IMR-90 (cell line): ENCODE results near the gene UNC50. TPM values are rescaled to one million over a fixed set of nuclear protein-coding genes. Genes with fewer than 3 reads are reported as not detected.

ENCODE experiments used
- ATAC-seq: fragments of 200-7000 bp; cut with Tn5 transposase; 2 replicates; pipeline ENCODE4 v1.9.1; 2020; ENCODE audit warnings: low read depth, mild to moderate bottlenecking, moderate library complexity
- BruUV-seq: library from RNA; stranded (reverse); fragments of 400-500 nt; replicated peaks from 2 replicates; lab custom pipeline; 2021; lab: Mats Ljungman, UMichigan
- CTCF ChIA-PET: fragments of 300-600 bp; formaldehyde crosslinking; extraction: SDS; loops from one replicate; lab custom pipeline; 2021; ENCODE audit warnings: antibody characterized with exemption; lab: Yijun Ruan, JAX
- POLR2A ChIA-PET: fragments of 300-600 bp; sonication (Branson Sonifier 250); formaldehyde crosslinking; loops from one replicate; lab custom pipeline; 2022; ENCODE audit warnings: antibody characterized with exemption; ENCODE audit not compliant: unreplicated experiment; lab: Charles Lee
- DNase-seq: peaks from one replicate; pipeline ENCODE4 v3.0.0; 2013
- H2AFZ ChIP-seq: replicated peaks from 2 replicates; pipeline ENCODE3; 2013; ENCODE audit warnings: low read length, mild to moderate bottlenecking; ENCODE audit not compliant: poor library complexity
- H2AK5ac ChIP-seq: 2 replicates; pipeline ENCODE4 v1.6.1; 2013; ENCODE audit warnings: low read depth, low read length, inconsistent platforms
- H2AK9ac ChIP-seq: replicated peaks from 2 replicates; pipeline ENCODE3; 2013; ENCODE audit warnings: mild to moderate bottlenecking, low read depth, low read length, moderate library complexity; ENCODE audit not compliant: poor library complexity
- H2BK120ac ChIP-seq: 2 replicates; pipeline ENCODE4 v1.6.1; 2013; ENCODE audit warnings: low read depth, low read length, inconsistent platforms
- H2BK15ac ChIP-seq: 3 replicates; pipeline ENCODE4 v1.6.1; 2013; ENCODE audit warnings: low read depth, low read length, inconsistent platforms
- H2BK20ac ChIP-seq: 2 replicates; pipeline ENCODE4 v1.6.1; 2013; ENCODE audit warnings: low read depth, mild to moderate bottlenecking, inconsistent platforms, low read length, moderate library complexity
- H2BK5ac ChIP-seq: 2 replicates; pipeline ENCODE4 v1.6.1; 2013; ENCODE audit warnings: mild to moderate bottlenecking, low read depth, low read length, inconsistent platforms; ENCODE audit not compliant: poor library complexity, severe bottlenecking
- H3K14ac ChIP-seq: replicated peaks from 2 replicates; pipeline ENCODE4 v1.6.1; 2013; ENCODE audit warnings: low read depth, low read length, inconsistent platforms
- H3K18ac ChIP-seq: 2 replicates; pipeline ENCODE4 v1.6.1; 2013; ENCODE audit warnings: low read depth, low read length, control low read depth
- H3K23ac ChIP-seq: 2 replicates; pipeline ENCODE4 v1.6.1; 2013; ENCODE audit warnings: low read depth, low read length, inconsistent platforms
- H3K27ac ChIP-seq: 2 replicates; pipeline ENCODE4 v1.5.1; 2013; ENCODE audit warnings: mild to moderate bottlenecking, control low read depth, low read length; ENCODE audit not compliant: insufficient read depth
- H3K27me3 ChIP-seq: 2 replicates; pipeline ENCODE4 v1.6.1; 2013; ENCODE audit warnings: low read length; ENCODE audit not compliant: control insufficient read depth, insufficient read depth
- H3K36me3 ChIP-seq: 2 replicates; pipeline ENCODE4 v1.6.1; 2013; ENCODE audit warnings: low read length, mixed read lengths; ENCODE audit not compliant: control insufficient read depth, insufficient read depth
- H3K4ac ChIP-seq: 2 replicates; pipeline ENCODE4 v1.6.1; 2013; ENCODE audit warnings: low read depth, low read length, inconsistent platforms
- H3K4me1 ChIP-seq: 2 replicates; pipeline ENCODE4 v1.6.1; 2013; ENCODE audit warnings: low read length, mixed read lengths; ENCODE audit not compliant: control insufficient read depth, insufficient read depth
- H3K4me2 ChIP-seq: 2 replicates; pipeline ENCODE4 v1.6.1; 2013; ENCODE audit warnings: low read depth, mild to moderate bottlenecking, control low read depth, low read length, moderate library complexity
- H3K4me3 ChIP-seq: 2 replicates; pipeline ENCODE4 v1.5.1; 2013; ENCODE audit warnings: low read depth, mild to moderate bottlenecking, control low read depth, low read length, moderate library complexity; ENCODE audit not compliant: insufficient read depth
- H3K56ac ChIP-seq: 2 replicates; pipeline ENCODE4 v1.6.1; 2013; ENCODE audit warnings: low read length, inconsistent platforms; ENCODE audit not compliant: insufficient read depth; ENCODE audit errors: extremely low read depth
- H3K79me1 ChIP-seq, 2 experiments: 2 replicates each; pipeline ENCODE4 v1.6.1; 2013; ENCODE audit warnings: low read length in 2 of 2, inconsistent platforms in 1 of 2, low read depth in 1 of 2
- H3K9ac ChIP-seq: 2 replicates; pipeline ENCODE4 v1.6.1; 2013; ENCODE audit warnings: low read depth, low read length, control low read depth
- H3K9me1 ChIP-seq: 2 replicates; pipeline ENCODE4 v1.6.1; 2013; ENCODE audit warnings: low read length, inconsistent platforms; ENCODE audit not compliant: insufficient read depth
- H3K9me3 ChIP-seq: 2 replicates; pipeline ENCODE4 v1.6.1; 2013; ENCODE audit warnings: low read length; ENCODE audit not compliant: control insufficient read depth, insufficient read depth
- H4K20me1 ChIP-seq: 2 replicates; pipeline ENCODE4 v1.6.1; 2013; ENCODE audit warnings: low read length, inconsistent platforms; ENCODE audit not compliant: insufficient read depth
- H4K5ac ChIP-seq: 2 replicates; pipeline ENCODE4 v1.6.1; 2013; ENCODE audit warnings: mild to moderate bottlenecking, low read depth, low read length, control low read depth
- H4K8ac ChIP-seq, 2 experiments: 2 replicates each; pipeline ENCODE4 v1.6.1; 2013; ENCODE audit warnings: low read depth in 2 of 2, low read length in 2 of 2, control low read depth in 1 of 2, inconsistent platforms in 1 of 2
- H4K91ac ChIP-seq: 2 replicates; pipeline ENCODE4 v1.6.1; 2013; ENCODE audit warnings: low read depth, low read length, inconsistent platforms; ENCODE audit not compliant: insufficient read depth
- BHLHE40 ChIP-seq: fragments of 150-350 bp; IDR thresholded peaks from 2 replicates; pipeline ENCODE4 v1.6.1; 2016; ENCODE audit warnings: mild to moderate bottlenecking, low read depth, low read length
- CEBPB ChIP-seq: IDR thresholded peaks from 2 replicates; pipeline ENCODE4 v1.6.1; 2012; ENCODE audit warnings: low read depth, low read length, improper control_type of control experiment
- CHD1 ChIP-seq: IDR thresholded peaks from 2 replicates; pipeline ENCODE4 v1.6.1; 2012; ENCODE audit warnings: low read depth, low read length, improper control_type of control experiment
- FOS ChIP-seq: fragments of 150-350 bp; IDR thresholded peaks from 2 replicates; pipeline ENCODE4 v1.6.1; 2016; ENCODE audit warnings: low read depth, low read length
- MAFK ChIP-seq: IDR thresholded peaks from 2 replicates; pipeline ENCODE4 v1.6.1; 2012; ENCODE audit warnings: low read depth, low read length, improper control_type of control experiment
- MXI1 ChIP-seq: IDR thresholded peaks from 2 replicates; pipeline ENCODE4 v1.6.1; 2012; ENCODE audit warnings: low read depth, mild to moderate bottlenecking, low read length, moderate library complexity, borderline replicate concordance
- NFE2L2 ChIP-seq: fragments of 150-350 bp; IDR thresholded peaks from 2 replicates; pipeline ENCODE4 v1.6.1; 2016; ENCODE audit warnings: low read depth, mild to moderate bottlenecking, low read length
- RAD21 ChIP-seq: IDR thresholded peaks from 2 replicates; pipeline ENCODE4 v1.6.1; 2012; ENCODE audit warnings: low read length, improper control_type of control experiment
- RCOR1 ChIP-seq: IDR thresholded peaks from 2 replicates; pipeline ENCODE4 v1.6.1; 2012; ENCODE audit warnings: mild to moderate bottlenecking, low read length, improper control_type of control experiment; ENCODE audit not compliant: insufficient replicate concordance
- RFX5 ChIP-seq: IDR thresholded peaks from 2 replicates; pipeline ENCODE4 v1.8.0; 2012; ENCODE audit warnings: low read depth, mild to moderate bottlenecking, low read length, moderate library complexity
- SMC3 ChIP-seq: fragments of 150-350 bp; IDR thresholded peaks from 2 replicates; pipeline ENCODE4 v1.6.1; 2016; ENCODE audit warnings: low read depth, mild to moderate bottlenecking, antibody characterized with exemption, low read length, moderate library complexity
- WGBS, 2 experiments: methylation state at CpG; one replicate each; pipeline versions ENCODE4 v1.1.5 to v1.1.7; 2013; ENCODE audit warnings: missing lambda C conversion rate in 2 of 2; ENCODE audit not compliant: insufficient read length in 1 of 2; ENCODE audit errors: extremely low coverage in 2 of 2; 5-methylcytosine and 5-hydroxymethylcytosine counted together
- dilution Hi-C: fragments of 300-500 bp; cut with HindIII; formaldehyde crosslinking; loops from one replicate; pipeline ENCODE4 v1.14.3; 2018; ENCODE audit warnings: low sequenced_read_pairs; ENCODE audit not compliant: unreplicated experiment
- in situ Hi-C: fragments of 300-500 bp; cut with MboI; formaldehyde crosslinking; loops from 3 replicates; pipeline ENCODE4 v1.14.3; 2019; ENCODE audit warnings: low sequenced_read_pairs, inconsistent platforms, mixed read lengths
- intact Hi-C: fragments of 100-400 bp; cut with micrococcal nuclease; formaldehyde crosslinking; loops from 2 replicates; pipeline ENCODE4 v1.10.0; 2022
- polyA plus RNA-seq, 3 experiments: library from polyadenylated mRNA; depleted of rRNA; stranded (reverse); fragments of >200 nt; gene quantifications; 2 replicates each; pipeline ENCODE4 v1.2.3, GENCODE V29; 2012; ENCODE audit warnings: low replicate concordance in 1 of 3
- total RNA-seq: library from RNA; depleted of rRNA; stranded (reverse); fragments of >200 nt; gene quantifications from 2 replicates; pipeline ENCODE4 v1.2.3, GENCODE V29; 2012
- TF ChIP-seq, protein P1 (sequence below): fragments of 150-350 bp; IDR thresholded peaks from 2 replicates; pipeline ENCODE4 v1.6.1; 2016; ENCODE audit warnings: low read depth, mild to moderate bottlenecking, low read length, moderate library complexity, borderline replicate concordance
- TF ChIP-seq, protein P2 (sequence below): conservative IDR thresholded peaks from 2 replicates; pipeline ENCODE4 v1.5.1; 2012; ENCODE audit warnings: mild to moderate bottlenecking, low read depth, low read length, improper control_type of control experiment
- TF ChIP-seq, protein P3 (sequence below): fragments of 150-350 bp; IDR thresholded peaks from 2 replicates; pipeline ENCODE4 v1.6.1; 2017; ENCODE audit warnings: mild to moderate bottlenecking, antibody characterized with exemption, low read length, low read depth

The UNC50 gene
- total and polyA plus RNA-seq, 2 of the 4 experiments (the other 2 are of a cell fraction) = 18.3 to 34.1 TPM

DNA sequence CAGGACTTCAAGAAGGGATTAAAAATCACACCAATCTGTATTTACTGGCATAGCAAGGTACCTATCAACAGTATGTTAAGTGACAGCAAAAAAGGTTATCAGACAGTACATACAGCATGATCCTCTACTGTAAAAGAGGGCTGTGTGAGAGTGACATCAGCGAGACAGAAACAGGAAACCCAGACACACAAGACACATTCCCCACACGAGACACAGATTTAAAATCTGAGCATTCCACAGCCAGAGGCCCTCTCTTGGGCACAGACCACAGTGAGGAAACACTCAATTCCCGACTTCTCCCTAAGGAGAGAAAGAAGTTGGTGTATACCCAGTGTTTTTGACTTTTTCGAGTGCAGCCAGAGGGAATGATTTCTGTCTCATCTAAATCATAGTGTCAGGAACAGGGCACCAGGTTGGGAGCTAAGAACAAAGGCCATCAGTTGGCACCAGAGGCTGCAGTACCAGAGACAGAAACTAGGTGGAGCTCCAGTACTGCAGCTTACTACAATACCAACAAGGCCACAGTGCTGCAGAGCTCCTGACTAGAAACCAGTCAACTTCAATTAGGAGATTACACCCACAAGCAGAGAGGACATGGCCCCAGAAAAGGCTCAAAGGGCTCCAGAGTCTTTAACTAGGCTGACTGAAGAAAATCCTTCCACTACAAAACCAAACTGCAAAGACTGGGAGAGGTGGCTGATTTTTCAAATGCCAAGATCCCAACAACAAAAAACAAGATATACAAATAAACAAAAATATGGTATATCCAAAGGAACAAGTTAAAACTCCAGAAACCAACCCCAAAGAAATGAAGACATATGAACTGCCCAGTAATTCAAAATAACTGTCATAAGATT, 41.0 kb downstream of the UNC50 start:
- no peaks in the 10 kb centered on the region for H3K36me3 ChIP-seq
- in situ Hi-C loops (loop anchor here (5.0 to 25.0 kb wide), 3 partner anchors 195 to 863 kb away; no protein-coding TSS in a partner anchor), intact Hi-C loops (loop anchor here (1.0 kb wide), 2 partner anchors 188 to 417 kb away; no protein-coding TSS in a partner anchor), dilution Hi-C loops (no loop called here)
- no peak overlapping the region for H2BK20ac ChIP-seq
- no peak overlapping the region for H2BK120ac ChIP-seq
- H2AFZ ChIP-seq = no peak overlapping the region
- ChIA-PET CTCF (interaction anchor here (0.5 to 1.6 kb wide), 17 partner anchors 11 to 1770 kb away, joined by 3 to 20 read pairs (median 4); no protein-coding TSS in a partner anchor), POLR2A (no interaction called here)
- no peak overlapping the region for H4K91ac ChIP-seq
- no peaks in the 10 kb centered on the region for H3K9me1 ChIP-seq
- H3K4me3 ChIP-seq = no peak overlapping the region
- H4K20me1 ChIP-seq = no peaks in the 10 kb centered on the region
- no peak overlapping the region for H2BK15ac ChIP-seq
- no CpG with 5 or more reads among the region's 4 CpGs for WGBS, 2 experiments
- peaks cover 4% of the 10 kb centered on the region for H3K27me3 ChIP-seq
- no peak overlapping the region for H2BK5ac ChIP-seq
- no peaks in the 10 kb centered on the region for H3K4me1 ChIP-seq
- H2AK5ac ChIP-seq = no peak overlapping the region
- no peak overlapping the region for H3K14ac ChIP-seq
- DNase-seq (peak; percentile 71), ATAC-seq (peak; percentile 100)
- BruUV-seq = no TSS peak
- H4K5ac ChIP-seq = no peak overlapping the region
- H4K8ac ChIP-seq = no peak overlapping the region
- H3K23ac ChIP-seq = no peak overlapping the region
- H3K79me1 ChIP-seq = no peaks in the 10 kb centered on the region
- no peak overlapping the region for H3K9ac ChIP-seq
- no peak overlapping the region for H3K4ac ChIP-seq
- no peak overlapping the region for H3K56ac ChIP-seq
- H2AK9ac ChIP-seq = no peak overlapping the region
- H3K9me3 ChIP-seq = no peaks in the 10 kb centered on the region
- TF ChIP-seq RFX5 (no peak), RCOR1 (no peak), RAD21 (peak; percentile 92), NFE2L2 (no peak), CEBPB (no peak), FOS (no peak), MXI1 (no peak), CHD1 (no peak), BHLHE40 (no peak), SMC3 (peak; percentile 86), MAFK (no peak)
- TF ChIP-seq, protein P1, sequence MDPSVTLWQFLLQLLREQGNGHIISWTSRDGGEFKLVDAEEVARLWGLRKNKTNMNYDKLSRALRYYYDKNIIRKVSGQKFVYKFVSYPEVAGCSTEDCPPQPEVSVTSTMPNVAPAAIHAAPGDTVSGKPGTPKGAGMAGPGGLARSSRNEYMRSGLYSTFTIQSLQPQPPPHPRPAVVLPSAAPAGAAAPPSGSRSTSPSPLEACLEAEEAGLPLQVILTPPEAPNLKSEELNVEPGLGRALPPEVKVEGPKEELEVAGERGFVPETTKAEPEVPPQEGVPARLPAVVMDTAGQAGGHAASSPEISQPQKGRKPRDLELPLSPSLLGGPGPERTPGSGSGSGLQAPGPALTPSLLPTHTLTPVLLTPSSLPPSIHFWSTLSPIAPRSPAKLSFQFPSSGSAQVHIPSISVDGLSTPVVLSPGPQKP = no peak
- TF ChIP-seq, protein P2, sequence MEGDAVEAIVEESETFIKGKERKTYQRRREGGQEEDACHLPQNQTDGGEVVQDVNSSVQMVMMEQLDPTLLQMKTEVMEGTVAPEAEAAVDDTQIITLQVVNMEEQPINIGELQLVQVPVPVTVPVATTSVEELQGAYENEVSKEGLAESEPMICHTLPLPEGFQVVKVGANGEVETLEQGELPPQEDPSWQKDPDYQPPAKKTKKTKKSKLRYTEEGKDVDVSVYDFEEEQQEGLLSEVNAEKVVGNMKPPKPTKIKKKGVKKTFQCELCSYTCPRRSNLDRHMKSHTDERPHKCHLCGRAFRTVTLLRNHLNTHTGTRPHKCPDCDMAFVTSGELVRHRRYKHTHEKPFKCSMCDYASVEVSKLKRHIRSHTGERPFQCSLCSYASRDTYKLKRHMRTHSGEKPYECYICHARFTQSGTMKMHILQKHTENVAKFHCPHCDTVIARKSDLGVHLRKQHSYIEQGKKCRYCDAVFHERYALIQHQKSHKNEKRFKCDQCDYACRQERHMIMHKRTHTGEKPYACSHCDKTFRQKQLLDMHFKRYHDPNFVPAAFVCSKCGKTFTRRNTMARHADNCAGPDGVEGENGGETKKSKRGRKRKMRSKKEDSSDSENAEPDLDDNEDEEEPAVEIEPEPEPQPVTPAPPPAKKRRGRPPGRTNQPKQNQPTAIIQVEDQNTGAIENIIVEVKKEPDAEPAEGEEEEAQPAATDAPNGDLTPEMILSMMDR = peak; percentile 96
- TF ChIP-seq, protein P3, sequence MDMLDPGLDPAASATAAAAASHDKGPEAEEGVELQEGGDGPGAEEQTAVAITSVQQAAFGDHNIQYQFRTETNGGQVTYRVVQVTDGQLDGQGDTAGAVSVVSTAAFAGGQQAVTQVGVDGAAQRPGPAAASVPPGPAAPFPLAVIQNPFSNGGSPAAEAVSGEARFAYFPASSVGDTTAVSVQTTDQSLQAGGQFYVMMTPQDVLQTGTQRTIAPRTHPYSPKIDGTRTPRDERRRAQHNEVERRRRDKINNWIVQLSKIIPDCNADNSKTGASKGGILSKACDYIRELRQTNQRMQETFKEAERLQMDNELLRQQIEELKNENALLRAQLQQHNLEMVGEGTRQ = no peak
- H3K18ac ChIP-seq = no peak overlapping the region
- H3K27ac ChIP-seq = no peak overlapping the region
- H3K4me2 ChIP-seq = no peak overlapping the region
